Sigmoid colon (tissue), 3 donors: ENCODE measurements around the gene TOGARAM2.

ENCODE experiments used
- POLR2A ChIP-seq, 2 donors: fragments of 450-650 bp; IDR thresholded peaks; one replicate each; pipeline ENCODE4 v1.6.1; 2016; ENCODE audit warnings: antibody characterized with exemption in 2 of 2, mild to moderate bottlenecking in 2 of 2, moderate library complexity in 2 of 2
- TF ChIP-seq, protein P1 (sequence below), 4 experiments: fragments of 450-650 bp in 3 of 4; fragments of 200-600 bp in 1 of 4; IDR thresholded peaks; one replicate each; pipeline ENCODE4 v1.5.1; 2016 to 2019; ENCODE audit warnings: antibody characterized with exemption in 4 of 4, mild to moderate bottlenecking in 3 of 4, moderate library complexity in 2 of 4

DNA sequence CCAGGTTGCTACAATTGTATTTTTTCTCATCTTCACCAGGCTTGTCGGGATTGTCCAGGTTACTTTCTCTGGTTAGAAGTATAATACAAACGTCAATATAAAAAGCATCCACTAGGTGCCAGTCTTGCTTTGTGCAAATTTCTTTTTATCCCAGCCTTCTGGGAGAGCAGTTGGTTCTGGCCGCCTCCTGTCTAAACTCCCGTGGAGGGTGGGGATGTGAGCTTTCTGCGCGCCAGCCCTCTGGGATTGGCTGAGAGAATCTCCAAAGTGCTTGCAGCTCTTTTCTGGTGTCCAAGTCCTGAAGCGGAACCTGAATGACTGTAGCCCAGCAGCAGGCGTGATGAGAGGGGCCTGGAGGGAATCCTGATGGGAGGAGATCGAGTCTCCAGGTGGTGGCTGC, 22.4 kb upstream of the TOGARAM2 start:
- TF ChIP-seq, protein P1, sequence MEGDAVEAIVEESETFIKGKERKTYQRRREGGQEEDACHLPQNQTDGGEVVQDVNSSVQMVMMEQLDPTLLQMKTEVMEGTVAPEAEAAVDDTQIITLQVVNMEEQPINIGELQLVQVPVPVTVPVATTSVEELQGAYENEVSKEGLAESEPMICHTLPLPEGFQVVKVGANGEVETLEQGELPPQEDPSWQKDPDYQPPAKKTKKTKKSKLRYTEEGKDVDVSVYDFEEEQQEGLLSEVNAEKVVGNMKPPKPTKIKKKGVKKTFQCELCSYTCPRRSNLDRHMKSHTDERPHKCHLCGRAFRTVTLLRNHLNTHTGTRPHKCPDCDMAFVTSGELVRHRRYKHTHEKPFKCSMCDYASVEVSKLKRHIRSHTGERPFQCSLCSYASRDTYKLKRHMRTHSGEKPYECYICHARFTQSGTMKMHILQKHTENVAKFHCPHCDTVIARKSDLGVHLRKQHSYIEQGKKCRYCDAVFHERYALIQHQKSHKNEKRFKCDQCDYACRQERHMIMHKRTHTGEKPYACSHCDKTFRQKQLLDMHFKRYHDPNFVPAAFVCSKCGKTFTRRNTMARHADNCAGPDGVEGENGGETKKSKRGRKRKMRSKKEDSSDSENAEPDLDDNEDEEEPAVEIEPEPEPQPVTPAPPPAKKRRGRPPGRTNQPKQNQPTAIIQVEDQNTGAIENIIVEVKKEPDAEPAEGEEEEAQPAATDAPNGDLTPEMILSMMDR (IDR thresholded peaks at IDR 0.05): peak; percentile 41 to 78 (median 61)
- TF ChIP-seq POLR2A (IDR thresholded peaks at IDR 0.05): no peak
